ENCODE results near the gene SERPINF2.

DNA sequence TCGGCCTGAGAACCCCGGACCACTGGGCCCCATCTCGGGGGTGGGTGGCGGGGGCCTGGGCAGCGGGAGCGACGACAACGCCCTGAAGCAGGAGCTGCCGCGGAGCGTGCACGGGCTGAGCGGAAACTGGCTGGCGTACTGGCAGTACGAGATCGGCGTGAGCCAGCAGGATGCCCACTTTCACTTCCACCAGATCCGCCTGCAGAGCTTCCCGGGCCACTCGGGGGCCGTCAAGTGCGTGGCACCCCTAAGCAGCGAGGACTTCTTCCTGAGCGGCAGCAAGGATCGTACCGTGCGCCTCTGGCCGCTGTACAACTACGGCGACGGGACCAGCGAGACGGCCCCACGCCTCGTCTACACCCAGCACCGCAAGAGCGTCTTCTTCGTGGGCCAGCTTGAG, 8.9 kb upstream of the SERPINF2 start:
- TF ChIP-seq, protein P1, sequence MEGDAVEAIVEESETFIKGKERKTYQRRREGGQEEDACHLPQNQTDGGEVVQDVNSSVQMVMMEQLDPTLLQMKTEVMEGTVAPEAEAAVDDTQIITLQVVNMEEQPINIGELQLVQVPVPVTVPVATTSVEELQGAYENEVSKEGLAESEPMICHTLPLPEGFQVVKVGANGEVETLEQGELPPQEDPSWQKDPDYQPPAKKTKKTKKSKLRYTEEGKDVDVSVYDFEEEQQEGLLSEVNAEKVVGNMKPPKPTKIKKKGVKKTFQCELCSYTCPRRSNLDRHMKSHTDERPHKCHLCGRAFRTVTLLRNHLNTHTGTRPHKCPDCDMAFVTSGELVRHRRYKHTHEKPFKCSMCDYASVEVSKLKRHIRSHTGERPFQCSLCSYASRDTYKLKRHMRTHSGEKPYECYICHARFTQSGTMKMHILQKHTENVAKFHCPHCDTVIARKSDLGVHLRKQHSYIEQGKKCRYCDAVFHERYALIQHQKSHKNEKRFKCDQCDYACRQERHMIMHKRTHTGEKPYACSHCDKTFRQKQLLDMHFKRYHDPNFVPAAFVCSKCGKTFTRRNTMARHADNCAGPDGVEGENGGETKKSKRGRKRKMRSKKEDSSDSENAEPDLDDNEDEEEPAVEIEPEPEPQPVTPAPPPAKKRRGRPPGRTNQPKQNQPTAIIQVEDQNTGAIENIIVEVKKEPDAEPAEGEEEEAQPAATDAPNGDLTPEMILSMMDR (IDR thresholded peaks at IDR 0.05; ENCODE audit: insufficient read depth, low read length, poor library complexity, severe bottlenecking) = no peak
- no peak for TF ChIP-seq EZH2phosphoT487 (conservative IDR thresholded peaks at IDR 0.05; ENCODE audit: low read length)

All from SU-DHL-6 (cell line).